Measurements from ENCODE around the gene OGFR.
A peak's percentile ranks its signal among the peaks of the same experiment; 100 is the strongest.

OGFR gene

DNA sequence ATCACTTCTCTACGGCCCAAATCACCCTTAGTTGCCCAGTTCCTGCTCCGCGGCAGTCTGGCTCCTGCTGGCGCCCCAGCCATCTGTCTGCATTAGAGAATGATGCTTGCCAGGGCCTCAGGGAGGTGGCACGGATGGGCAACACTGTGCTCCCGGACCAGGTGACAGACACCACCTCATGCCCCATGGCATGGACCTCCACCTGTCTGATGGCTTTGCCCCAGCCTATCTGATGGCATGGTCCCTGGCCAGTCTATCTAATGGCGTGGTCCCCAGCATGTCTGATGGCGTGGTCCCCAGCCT is 27.2 kb upstream of the OGFR start:
- TF ChIP-seq, protein P1, sequence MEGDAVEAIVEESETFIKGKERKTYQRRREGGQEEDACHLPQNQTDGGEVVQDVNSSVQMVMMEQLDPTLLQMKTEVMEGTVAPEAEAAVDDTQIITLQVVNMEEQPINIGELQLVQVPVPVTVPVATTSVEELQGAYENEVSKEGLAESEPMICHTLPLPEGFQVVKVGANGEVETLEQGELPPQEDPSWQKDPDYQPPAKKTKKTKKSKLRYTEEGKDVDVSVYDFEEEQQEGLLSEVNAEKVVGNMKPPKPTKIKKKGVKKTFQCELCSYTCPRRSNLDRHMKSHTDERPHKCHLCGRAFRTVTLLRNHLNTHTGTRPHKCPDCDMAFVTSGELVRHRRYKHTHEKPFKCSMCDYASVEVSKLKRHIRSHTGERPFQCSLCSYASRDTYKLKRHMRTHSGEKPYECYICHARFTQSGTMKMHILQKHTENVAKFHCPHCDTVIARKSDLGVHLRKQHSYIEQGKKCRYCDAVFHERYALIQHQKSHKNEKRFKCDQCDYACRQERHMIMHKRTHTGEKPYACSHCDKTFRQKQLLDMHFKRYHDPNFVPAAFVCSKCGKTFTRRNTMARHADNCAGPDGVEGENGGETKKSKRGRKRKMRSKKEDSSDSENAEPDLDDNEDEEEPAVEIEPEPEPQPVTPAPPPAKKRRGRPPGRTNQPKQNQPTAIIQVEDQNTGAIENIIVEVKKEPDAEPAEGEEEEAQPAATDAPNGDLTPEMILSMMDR (conservative IDR thresholded peaks at IDR 0.05; ENCODE audit: low read length) = no peak
- no peak for DNase-seq (ENCODE audit: low read depth)
- H3K4me3 ChIP-seq (ENCODE audit: low read length) = no peak overlapping the region

DNA sequence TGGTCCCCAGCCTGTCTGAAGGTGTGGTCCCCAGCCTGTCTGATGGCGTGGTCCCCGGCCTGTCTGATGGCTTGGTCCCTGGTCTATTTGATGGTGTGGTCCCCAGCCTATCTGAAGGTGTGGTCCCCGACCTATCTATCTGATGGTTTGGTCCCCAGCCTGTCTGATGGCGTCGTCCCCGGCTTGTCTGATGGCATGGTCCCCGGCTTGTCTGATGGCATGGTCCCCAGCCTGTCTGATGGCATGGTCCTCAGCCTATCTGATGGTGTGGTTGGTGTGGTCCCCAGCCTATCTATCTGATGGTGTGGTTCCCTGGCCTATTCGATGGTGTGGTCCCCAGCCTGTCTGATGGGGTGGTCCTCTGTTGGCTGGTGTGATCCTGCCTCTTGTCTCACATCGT is 26.6 kb upstream of the OGFR start:
- H3K4me3 ChIP-seq (ENCODE audit: low read length) = no peak overlapping the region
- TF ChIP-seq, protein P1 (conservative IDR thresholded peaks at IDR 0.05; ENCODE audit: low read length) = no peak
- no peak for DNase-seq (ENCODE audit: low read depth)

DNA sequence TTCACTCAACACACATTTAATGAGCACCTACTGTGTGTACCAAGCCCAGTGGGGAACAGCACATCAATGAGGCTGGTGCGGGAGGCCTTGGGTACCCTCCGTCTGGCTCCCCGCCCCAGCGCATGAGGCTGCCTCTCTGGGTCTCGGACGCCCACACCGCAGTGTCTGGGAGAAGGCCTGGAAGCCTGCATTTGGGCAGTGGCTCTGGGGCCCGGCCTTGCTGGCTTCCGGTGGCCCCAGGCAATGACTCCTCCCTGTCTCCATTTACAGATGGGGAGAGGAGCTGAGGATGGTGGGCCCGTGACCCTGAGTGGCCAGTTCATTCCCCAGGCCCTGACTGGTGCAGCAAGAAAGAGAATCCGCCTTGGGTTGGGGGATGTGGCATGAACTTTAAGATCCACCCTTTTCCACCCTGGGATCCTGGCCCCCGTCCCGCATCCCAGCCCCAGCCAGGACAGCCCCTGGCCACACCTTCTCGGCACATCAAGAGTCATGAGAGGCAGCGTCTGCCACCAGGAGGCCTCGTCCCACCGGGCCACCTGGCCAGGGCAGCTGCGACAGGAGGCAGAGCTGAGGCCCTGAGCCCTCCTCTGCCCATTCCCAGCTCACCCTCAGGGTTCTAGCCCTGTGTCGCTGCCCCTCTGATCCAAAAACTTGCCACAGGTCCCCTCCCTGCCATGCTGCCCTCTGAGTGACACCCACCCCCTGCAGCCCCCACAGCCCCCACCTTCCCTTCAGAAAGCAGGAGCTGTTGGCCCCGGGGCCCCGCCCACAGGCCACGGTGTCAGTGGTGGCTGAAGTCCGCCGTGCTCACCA is 25.8 kb upstream of the OGFR start:
- TF ChIP-seq, protein P1 (conservative IDR thresholded peaks at IDR 0.05; ENCODE audit: low read length) = no peak
- no peak for DNase-seq (ENCODE audit: low read depth)
- H3K4me3 ChIP-seq (ENCODE audit: low read length) = no peak overlapping the region

DNA sequence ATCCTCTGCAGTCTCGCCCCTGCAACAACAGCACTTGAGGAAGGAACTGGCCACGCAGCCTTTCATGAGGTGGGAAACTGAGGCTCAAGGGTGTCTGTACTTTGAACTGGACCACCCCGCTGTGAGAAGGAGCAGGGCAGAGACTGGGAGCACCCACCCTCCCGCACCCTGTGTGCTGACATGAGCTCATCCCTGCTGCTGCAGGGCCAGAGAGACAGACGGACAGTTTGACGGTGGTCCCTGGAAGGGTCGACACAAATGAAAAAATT is 25.3 kb upstream of the OGFR start:
- DNase-seq (ENCODE audit: low read depth) = no peak
- no peak overlapping the region for H3K4me3 ChIP-seq (ENCODE audit: low read length)
- TF ChIP-seq, protein P1 (conservative IDR thresholded peaks at IDR 0.05; ENCODE audit: low read length) = no peak

DNA sequence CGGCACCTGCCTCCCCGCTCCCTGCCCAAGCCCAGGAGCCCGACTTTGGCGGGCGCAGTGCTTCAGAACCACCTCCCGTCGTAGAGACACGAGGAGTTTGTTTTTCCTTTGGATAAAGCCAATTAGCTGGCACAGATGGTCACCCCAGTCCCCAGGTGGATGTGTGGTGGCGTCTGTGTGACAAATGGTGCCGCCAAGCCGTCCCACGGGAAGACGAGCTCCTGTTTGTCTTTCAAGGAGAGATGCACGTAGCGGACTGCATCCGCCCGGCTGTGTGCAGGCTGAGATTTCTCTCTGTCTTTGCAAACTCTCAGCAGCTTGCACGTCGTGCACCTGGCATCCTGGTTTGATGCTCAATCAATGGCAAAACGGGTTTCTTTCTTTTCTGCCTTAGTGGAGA is 24.4 kb upstream of the OGFR start:
- H3K4me3 ChIP-seq (ENCODE audit: low read length) = no peak overlapping the region

DNA sequence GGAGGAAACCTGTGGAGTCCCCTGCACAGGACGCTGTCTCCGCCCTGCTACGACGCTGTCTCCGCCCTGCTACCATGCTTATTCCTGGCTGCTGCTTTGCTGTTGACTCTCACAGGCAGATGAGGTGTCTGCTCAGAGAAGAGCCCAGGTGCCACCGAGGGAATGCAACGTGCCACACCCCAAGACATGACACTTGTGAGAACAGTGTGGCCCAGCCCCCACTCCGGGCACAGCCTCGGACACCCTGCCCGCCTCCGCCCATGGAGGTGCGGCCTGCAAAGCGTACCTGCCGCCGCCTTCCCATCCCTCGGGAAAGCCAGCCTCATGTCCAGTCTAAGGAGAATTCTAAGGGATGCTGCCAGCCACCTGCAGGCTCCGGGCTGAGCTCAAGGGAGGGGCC is 23.9 kb upstream of the OGFR start:
- DNase-seq (ENCODE audit: low read depth) = no peak
- no peak overlapping the region for H3K4me3 ChIP-seq (ENCODE audit: low read length)
- TF ChIP-seq, protein P1 (conservative IDR thresholded peaks at IDR 0.05; ENCODE audit: low read length) = no peak

More for the DNA sequence above, 24.4 kb upstream of the OGFR start:
- DNase-seq (ENCODE audit: low read depth) = no peak
- TF ChIP-seq, protein P1 (conservative IDR thresholded peaks at IDR 0.05; ENCODE audit: low read length) = no peak

DNA sequence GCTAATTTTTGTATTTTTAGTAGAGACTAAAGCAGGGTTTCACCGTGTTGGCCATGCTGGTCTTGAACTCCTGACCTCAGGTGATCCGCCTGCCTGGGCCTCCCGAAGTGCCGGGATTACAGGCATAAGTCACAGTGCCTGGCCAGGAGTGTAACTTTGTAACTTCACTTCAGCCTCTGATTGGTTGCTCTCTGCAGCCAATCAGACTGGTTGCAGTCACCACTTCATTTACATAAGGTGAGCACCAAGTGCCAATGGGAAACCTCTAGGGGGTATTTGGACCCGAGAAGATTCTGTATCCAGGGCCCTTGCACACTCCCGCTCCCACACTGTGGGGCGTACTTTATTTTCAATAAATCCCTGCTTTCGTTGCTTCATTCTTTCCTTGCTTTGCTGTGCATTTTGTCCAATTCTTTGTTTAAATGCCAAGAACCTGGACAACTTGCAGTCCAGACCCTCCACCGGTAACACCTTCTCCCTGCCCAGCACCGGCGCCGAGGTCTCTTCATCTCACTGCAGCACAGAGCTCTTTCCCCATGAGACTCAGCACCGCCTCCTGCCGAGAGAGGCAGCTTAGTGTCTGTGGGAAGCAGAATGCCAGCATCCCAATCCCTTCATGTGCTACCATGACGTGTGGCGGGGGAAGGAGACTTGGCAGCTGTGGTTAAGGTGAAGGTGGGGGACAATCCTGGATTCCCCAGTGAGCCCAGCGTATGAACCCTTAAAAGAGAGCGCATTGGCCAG is 22.3 kb upstream of the OGFR start:
- no peak for DNase-seq (ENCODE audit: low read depth)
- H3K4me3 ChIP-seq (ENCODE audit: low read length) = no peak overlapping the region
- TF ChIP-seq, protein P1 (conservative IDR thresholded peaks at IDR 0.05; ENCODE audit: low read length) = peak; percentile 26

All from AG10803 (cell line).